ENCODE data around the gene DERL3. TPM values are rescaled to one million over a fixed set of nuclear protein-coding genes. Genes with fewer than 3 reads are reported as not detected.

The DERL3 gene
- total RNA-seq, 1 experiment from 2014 or later, result 9.3 TPM

GRCh38 chr22:23831261-23831660 is 7.5 kb downstream of the DERL3 start:
- no peak for DNase-seq
- peaks cover 22% of the 10 kb centered on the region for H3K36me3 ChIP-seq (replicated peaks; ENCODE audit: control insufficient read depth, insufficient read depth, low read length)
- no peaks in the 10 kb centered on the region for H3K27me3 ChIP-seq (ENCODE audit: control insufficient read depth, insufficient read depth, low read length)
- no peak overlapping the region for H3K4me3 ChIP-seq (ENCODE audit: insufficient read depth, low read depth, low read length)

- Histone ChIP-seq H3K4me3 (ENCODE audit: insufficient read depth, low read depth, low read length) (no peak overlapping the region), H3K36me3 (replicated peaks; ENCODE audit: control insufficient read depth, insufficient read depth, low read length) (peaks cover 31% of the 10 kb centered on the region), H3K27me3 (ENCODE audit: control insufficient read depth, insufficient read depth, low read length) (no peaks in the 10 kb centered on the region)
- no peak for DNase-seq
Observed at GRCh38 chr22:23829845-23830372, 8.9 kb downstream of the DERL3 start.

GRCh38 chr22:23828800-23829680 is 9.8 kb downstream of the DERL3 start:
- H3K36me3 ChIP-seq (replicated peaks; ENCODE audit: control insufficient read depth, insufficient read depth, low read length), result peaks cover 39% of the 10 kb centered on the region
- DNase-seq, result peak; percentile 11
- H3K27me3 ChIP-seq (ENCODE audit: control insufficient read depth, insufficient read depth, low read length), result no peaks in the 10 kb centered on the region
- H3K4me3 ChIP-seq (ENCODE audit: insufficient read depth, low read depth, low read length), result no peak overlapping the region

- peak; percentile 8 for DNase-seq
- peaks cover 44% of the 10 kb centered on the region for H3K36me3 ChIP-seq (replicated peaks; ENCODE audit: control insufficient read depth, insufficient read depth, low read length)
- H3K27me3 ChIP-seq (ENCODE audit: control insufficient read depth, insufficient read depth, low read length), result no peaks in the 10 kb centered on the region
- no peak overlapping the region for H3K4me3 ChIP-seq (ENCODE audit: insufficient read depth, low read depth, low read length)
Observed at GRCh38 chr22:23827351-23827995, 11.3 kb downstream of the DERL3 start.

GRCh38 chr22:23826510-23827350 is 12.1 kb downstream of the DERL3 start:
- no peak for DNase-seq
- Histone ChIP-seq H3K4me3 (ENCODE audit: insufficient read depth, low read depth, low read length) (no peak overlapping the region), H3K27me3 (ENCODE audit: control insufficient read depth, insufficient read depth, low read length) (no peaks in the 10 kb centered on the region), H3K36me3 (replicated peaks; ENCODE audit: control insufficient read depth, insufficient read depth, low read length) (peaks cover 50% of the 10 kb centered on the region)

- H3K36me3 ChIP-seq (replicated peaks; ENCODE audit: control insufficient read depth, insufficient read depth, low read length), result peaks cover 55% of the 10 kb centered on the region
- DNase-seq, result no peak
- H3K27me3 ChIP-seq (ENCODE audit: control insufficient read depth, insufficient read depth, low read length), result no peaks in the 10 kb centered on the region
Observed at GRCh38 chr22:23825246-23825905, 13.4 kb downstream of the DERL3 start.

GRCh38 chr22:23824476-23825245 is 14.1 kb downstream of the DERL3 start:
- DNase-seq, result no peak
- no peaks in the 10 kb centered on the region for H3K27me3 ChIP-seq (ENCODE audit: control insufficient read depth, insufficient read depth, low read length)
- peaks cover 55% of the 10 kb centered on the region for H3K36me3 ChIP-seq (replicated peaks; ENCODE audit: control insufficient read depth, insufficient read depth, low read length)
- H3K4me3 ChIP-seq (ENCODE audit: insufficient read depth, low read depth, low read length), result no peak overlapping the region

More at GRCh38 chr22:23825246-23825905, 13.4 kb downstream of the DERL3 start:
- no peak overlapping the region for H3K4me3 ChIP-seq (ENCODE audit: insufficient read depth, low read depth, low read length)

GRCh38 chr22:23823331-23823791 is 15.4 kb downstream of the DERL3 start:
- H3K4me3 ChIP-seq (ENCODE audit: insufficient read depth, low read depth, low read length), result no peak overlapping the region
- H3K27me3 ChIP-seq (ENCODE audit: control insufficient read depth, insufficient read depth, low read length), result no peaks in the 10 kb centered on the region
- peaks cover 54% of the 10 kb centered on the region for H3K36me3 ChIP-seq (replicated peaks; ENCODE audit: control insufficient read depth, insufficient read depth, low read length)
- DNase-seq, result no peak

- Histone ChIP-seq H3K27me3 (ENCODE audit: control insufficient read depth, insufficient read depth, low read length) (no peaks in the 10 kb centered on the region), H3K36me3 (replicated peaks; ENCODE audit: control insufficient read depth, insufficient read depth, low read length) (peaks cover 53% of the 10 kb centered on the region), H3K4me3 (ENCODE audit: insufficient read depth, low read depth, low read length) (no peak overlapping the region)
- no peak for DNase-seq
Observed at GRCh38 chr22:23822101-23822671, 16.6 kb downstream of the DERL3 start.

- Histone ChIP-seq H3K27me3 (ENCODE audit: control insufficient read depth, insufficient read depth, low read length) (no peaks in the 10 kb centered on the region), H3K36me3 (replicated peaks; ENCODE audit: control insufficient read depth, insufficient read depth, low read length) (peaks cover 57% of the 10 kb centered on the region), H3K4me3 (ENCODE audit: insufficient read depth, low read depth, low read length) (no peak overlapping the region)
- DNase-seq, result no peak
Observed at GRCh38 chr22:23820748-23821211, 18.0 kb downstream of the DERL3 start.

- no peak for DNase-seq
- no peaks in the 10 kb centered on the region for H3K27me3 ChIP-seq (ENCODE audit: control insufficient read depth, insufficient read depth, low read length)
- peaks cover 38% of the 10 kb centered on the region for H3K36me3 ChIP-seq (replicated peaks; ENCODE audit: control insufficient read depth, insufficient read depth, low read length)
- no peak overlapping the region for H3K4me3 ChIP-seq (ENCODE audit: insufficient read depth, low read depth, low read length)
Observed at GRCh38 chr22:23818541-23818940, 20.3 kb downstream of the DERL3 start.

- no peak for DNase-seq
- no peak overlapping the region for H3K4me3 ChIP-seq (ENCODE audit: insufficient read depth, low read depth, low read length)
Observed at GRCh38 chr22:23817146-23817545, 21.7 kb downstream of the DERL3 start.

More at GRCh38 chr22:23817146-23817545, 21.7 kb downstream of the DERL3 start:
- peaks cover 29% of the 10 kb centered on the region for H3K36me3 ChIP-seq (replicated peaks; ENCODE audit: control insufficient read depth, insufficient read depth, low read length)
- H3K27me3 ChIP-seq (ENCODE audit: control insufficient read depth, insufficient read depth, low read length), result no peaks in the 10 kb centered on the region
